ES-I3 (cell line): Measurements from ENCODE around the gene UBL4B.

Source experiments
- H3K36me3 ChIP-seq: 2 replicates; pipeline ENCODE4 v1.6.1; 2013; ENCODE audit warnings: mild to moderate bottlenecking, low read length, control low read depth, moderate library complexity; ENCODE audit not compliant: insufficient read depth
- H3K4me1 ChIP-seq: 2 replicates; pipeline ENCODE4 v1.6.1; 2013; ENCODE audit warnings: mild to moderate bottlenecking, control low read depth, low read length; ENCODE audit not compliant: insufficient read depth
- H3K9ac ChIP-seq: 2 replicates; pipeline ENCODE4 v1.6.1; 2013; ENCODE audit warnings: low read depth, mild to moderate bottlenecking, low read length, moderate library complexity
- H3K9me3 ChIP-seq: 2 replicates; pipeline ENCODE4 v1.6.1; 2013; ENCODE audit warnings: mild to moderate bottlenecking, low read length, moderate library complexity; ENCODE audit not compliant: control insufficient read depth, insufficient read depth

UBL4B gene

GRCh38 chr1:110112143-110112542, at the start of gene UBL4B:
UBL4B (plus strand) TSS chr1:110112443; CDS start chr1:110112535, 92 bp downstream.
- Histone ChIP-seq H3K36me3 (no peaks in the 10 kb centered on the region), H3K9ac (no peak within 1 kb of the TSS), H3K9me3 (no peaks in the 10 kb centered on the region), H3K4me1 (no peaks in the 10 kb centered on the region)

- no peaks in the 10 kb centered on the region for H3K9me3 ChIP-seq
- no peak overlapping the region for H3K9ac ChIP-seq
- peaks cover 4% of the 10 kb centered on the region for H3K36me3 ChIP-seq
- no peaks in the 10 kb centered on the region; the same call in 1 of the 2 replicates for H3K4me1 ChIP-seq
Observed at GRCh38 chr1:110062612-110063011, 49.6 kb upstream of the UBL4B start.

- H3K4me1 ChIP-seq, result no peaks in the 10 kb centered on the region; the same call in 1 of the 2 replicates
- no peak overlapping the region for H3K9ac ChIP-seq
- no peaks in the 10 kb centered on the region; the same call in 1 of the 2 replicates for H3K36me3 ChIP-seq
- H3K9me3 ChIP-seq, result no peaks in the 10 kb centered on the region
Observed at GRCh38 chr1:110063781-110064180, 48.5 kb upstream of the UBL4B start.

- H3K9ac ChIP-seq, result no peak overlapping the region
- H3K4me1 ChIP-seq, result no peaks in the 10 kb centered on the region; the same call in 1 of the 2 replicates
- H3K9me3 ChIP-seq, result no peaks in the 10 kb centered on the region
- H3K36me3 ChIP-seq, result no peaks in the 10 kb centered on the region; the same call in 1 of the 2 replicates
Observed at GRCh38 chr1:110064576-110065337, 47.5 kb upstream of the UBL4B start.

- Histone ChIP-seq H3K9ac (no peak overlapping the region), H3K9me3 (no peaks in the 10 kb centered on the region), H3K36me3 (no peaks in the 10 kb centered on the region; the same call in 1 of the 2 replicates), H3K4me1 (peaks cover under 1% of the 10 kb centered on the region; the same call in 1 of the 2 replicates)
Observed at GRCh38 chr1:110065841-110066240, 46.4 kb upstream of the UBL4B start.

GRCh38 chr1:110067479-110067892, 44.8 kb upstream of the UBL4B start:
- Histone ChIP-seq H3K9ac (peak overlapping the region; percentile 43; the same call in 1 of the 2 replicates), H3K9me3 (no peaks in the 10 kb centered on the region), H3K4me1 (peaks cover 6% of the 10 kb centered on the region; the same call in 1 of the 2 replicates), H3K36me3 (no peaks in the 10 kb centered on the region)

- H3K4me1 ChIP-seq, result peaks cover 6% of the 10 kb centered on the region; the same call in 1 of the 2 replicates
- no peaks in the 10 kb centered on the region for H3K9me3 ChIP-seq
- H3K9ac ChIP-seq, result peak overlapping the region; percentile 43; the same call in 1 of the 2 replicates
- no peaks in the 10 kb centered on the region for H3K36me3 ChIP-seq
Observed at GRCh38 chr1:110067893-110068645, 44.2 kb upstream of the UBL4B start.

GRCh38 chr1:110068646-110069403, 43.4 kb upstream of the UBL4B start:
- H3K36me3 ChIP-seq, result no peaks in the 10 kb centered on the region
- H3K9ac ChIP-seq, result peak overlapping the region; percentile 43
- H3K4me1 ChIP-seq, result peaks cover 6% of the 10 kb centered on the region; the same call in 1 of the 2 replicates
- H3K9me3 ChIP-seq, result no peaks in the 10 kb centered on the region

- H3K9ac ChIP-seq, result peak overlapping the region; percentile 45
- no peaks in the 10 kb centered on the region for H3K36me3 ChIP-seq
- peaks cover 6% of the 10 kb centered on the region; the same call in 1 of the 2 replicates for H3K4me1 ChIP-seq
- H3K9me3 ChIP-seq, result no peaks in the 10 kb centered on the region
Observed at GRCh38 chr1:110069404-110070281, 42.6 kb upstream of the UBL4B start.

- Histone ChIP-seq H3K9me3 (no peaks in the 10 kb centered on the region), H3K9ac (peak overlapping the region; percentile 45), H3K36me3 (no peaks in the 10 kb centered on the region), H3K4me1 (peaks cover 6% of the 10 kb centered on the region; the same call in 1 of the 2 replicates)
Observed at GRCh38 chr1:110070282-110070669, 42.0 kb upstream of the UBL4B start.

GRCh38 chr1:110070671-110071242, 41.5 kb upstream of the UBL4B start, which contains the start of gene ALX3:
ALX3 (minus strand) TSS chr1:110070672; CDS start chr1:110070612, 60 bp downstream.
- no peaks in the 10 kb centered on the region for H3K36me3 ChIP-seq
- H3K9ac ChIP-seq, result peak within 1 kb of the TSS; percentile 45
- H3K9me3 ChIP-seq, result no peaks in the 10 kb centered on the region
- peaks cover 6% of the 10 kb centered on the region; the same call in 1 of the 2 replicates for H3K4me1 ChIP-seq

- no peak overlapping the region for H3K9ac ChIP-seq
- peaks cover 6% of the 10 kb centered on the region; the same call in 1 of the 2 replicates for H3K4me1 ChIP-seq
- no peaks in the 10 kb centered on the region for H3K9me3 ChIP-seq
- no peaks in the 10 kb centered on the region for H3K36me3 ChIP-seq
Observed at GRCh38 chr1:110074166-110074565, 38.1 kb upstream of the UBL4B start.
